Aorta (tissue), 5 donors: ENCODE results near the gene DTD2. TPM values are rescaled to one million over a fixed set of nuclear protein-coding genes. Genes with fewer than 3 reads are reported as not detected.
"Not testable (repeated sequence)": the region's sequence is repeated elsewhere in the genome, so short reads cannot be mapped to it uniquely, and the experiment has no call there.

ENCODE experiments used
- ATAC-seq: fragments of 200-7000 bp; cut with Tn5 transposase; one replicate; pipeline ENCODE4 v1.9.1; 2022; ENCODE audit warnings: moderate library complexity; ENCODE audit not compliant: low FRiP score
- DNase-seq, 2 donors: peaks; one replicate each; pipeline ENCODE4 v3.0.0-alpha.2; 2020
- H3K27ac ChIP-seq, 2 donors: one replicate each; pipeline ENCODE4 v1.5.1; 2013; ENCODE audit warnings: low read length in 2 of 2, mild to moderate bottlenecking in 2 of 2, moderate library complexity in 2 of 2, control low read depth in 1 of 2, inconsistent platforms in 1 of 2, low read depth in 1 of 2
- H3K27me3 ChIP-seq, 2 donors: one replicate each; pipeline ENCODE4 v1.6.1; 2013; ENCODE audit warnings: control low read depth in 1 of 2, low read length in 1 of 2, mild to moderate bottlenecking in 1 of 2, moderate library complexity in 1 of 2; ENCODE audit not compliant: insufficient read depth in 2 of 2, control insufficient read depth in 1 of 2
- H3K36me3 ChIP-seq, 2 donors: one replicate each; pipeline ENCODE4 v1.6.1; 2013; ENCODE audit warnings: control low read depth in 1 of 2, low read length in 1 of 2, mild to moderate bottlenecking in 1 of 2; ENCODE audit not compliant: insufficient read depth in 2 of 2, control insufficient read depth in 1 of 2
- H3K4me1 ChIP-seq, 2 donors: one replicate each; pipeline ENCODE4 v1.6.1; 2013; ENCODE audit warnings: low read length in 2 of 2, control low read depth in 1 of 2, mild to moderate bottlenecking in 1 of 2, moderate library complexity in 1 of 2; ENCODE audit not compliant: insufficient read depth in 2 of 2, control insufficient read depth in 1 of 2
- H3K4me3 ChIP-seq, 2 donors: one replicate each; pipeline ENCODE4 v1.5.1; 2013; ENCODE audit warnings: low read length in 2 of 2, control low read depth in 1 of 2, mild to moderate bottlenecking in 1 of 2
- H3K9me3 ChIP-seq: one replicate; pipeline ENCODE4 v1.6.1; 2013; ENCODE audit warnings: mild to moderate bottlenecking, low read length; ENCODE audit not compliant: control insufficient read depth
- WGBS, 2 donors: extraction: QIAGEN DNeasy Blood & Tissue Kit; methylation state at CpG; one replicate each; pipeline ENCODE4 v1.1.7; 2013; 5-methylcytosine and 5-hydroxymethylcytosine counted together
- intact Hi-C, 2 donors: fragments of 100-400 bp; cut with DNase I; formaldehyde crosslinking; loops; one replicate each; pipeline versions ENCODE4 v1.14.2 to v1.15.0; 2022
- polyA plus RNA-seq, 2 donors: library from polyadenylated mRNA; stranded (reverse); fragments of 200-250 nt; gene quantifications; one replicate each; pipeline ENCODE4 v1.2.3, GENCODE V29; 2013
- total RNA-seq, 2 donors: library from RNA; stranded (reverse); fragmentation: NEBNext Ultra II Directional; extraction: Animal tissue kit (Norgen Biotek cat#: 25700); gene quantifications; one replicate each; pipeline ENCODE4 v1.2.1, GENCODE V29; 2021
- donor health status: healthy with polysubstance abuse.
- donor health status: Bipolar disorder and iron deficiency.
- donor health status: DM: no; HTN: no; CAD: no.
- donor health status: DM: no; HTN: no; CAD: no.
- donor health status: DM: yes; HTN: yes; CAD: no.

The DTD2 gene
- total and polyA plus RNA-seq, 4 donors, result 10.0 to 16.9 (median 14.0) TPM

DNA sequence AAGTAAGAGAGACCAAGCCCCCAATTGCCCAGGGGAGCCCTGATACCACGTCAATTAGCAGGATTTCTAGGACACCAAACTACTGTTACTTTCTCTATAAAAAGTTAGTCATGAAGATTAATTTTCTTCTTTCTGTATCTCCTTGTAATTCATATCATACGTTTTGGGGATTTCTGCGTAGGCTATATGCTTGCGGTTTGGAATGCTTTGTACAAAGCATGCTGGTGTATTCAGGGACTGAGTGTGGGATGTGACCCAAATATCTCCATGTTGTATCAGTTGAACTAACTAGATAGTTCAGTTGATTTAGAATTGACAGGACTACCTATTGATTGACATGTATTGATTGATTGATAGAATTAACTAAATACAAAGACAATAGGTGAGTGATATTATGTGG, 22.9 kb upstream of the DTD2 start:
- WGBS, 2 donors, result 83 to 97% methylated on average over 4 of the region's 4 CpGs
- Histone ChIP-seq H3K9me3 (no peaks in the 10 kb centered on the region), H3K27ac (no peak overlapping the region), H3K4me1 (peaks cover 0 to 3% of the 10 kb centered on the region in 2 donors), H3K36me3 (no peaks in the 10 kb centered on the region), H3K4me3 (no peak overlapping the region), H3K27me3 (no peaks in the 10 kb centered on the region)
- intact Hi-C loops, result no loop called here
- ATAC-seq (no peak), DNase-seq (no peak)

DNA sequence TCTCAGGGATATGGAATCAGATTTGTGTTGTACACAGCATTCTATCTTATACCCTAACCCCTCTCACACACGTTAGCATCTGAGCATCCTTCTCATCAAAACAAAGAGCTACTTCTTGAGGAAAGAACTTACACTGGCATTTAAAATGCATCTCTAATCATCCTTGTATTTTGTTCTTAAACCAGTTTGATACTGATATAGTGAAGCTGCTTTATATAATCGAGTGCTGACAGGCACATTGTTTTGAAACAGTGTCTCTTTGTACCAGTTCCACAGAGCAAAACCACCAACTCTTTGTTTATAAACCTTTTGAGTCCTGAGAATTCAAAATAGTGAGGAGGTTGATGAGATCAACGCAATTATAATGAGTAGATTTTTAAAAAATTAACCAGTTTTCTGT, 21.7 kb upstream of the DTD2 start:
- H3K9me3 ChIP-seq, result no peaks in the 10 kb centered on the region
- H3K27ac ChIP-seq, result no peak overlapping the region
- WGBS, 2 donors, result 87 to 89% methylated on average over 3 of the region's 3 CpGs
- peaks cover 0 to 3% of the 10 kb centered on the region in 2 donors for H3K4me1 ChIP-seq
- no peak for DNase-seq
- intact Hi-C loops, result no loop called here
- ATAC-seq, result no peak
- H3K27me3 ChIP-seq, result no peaks in the 10 kb centered on the region
- H3K4me3 ChIP-seq, result no peak overlapping the region
- H3K36me3 ChIP-seq, result no peaks in the 10 kb centered on the region

DNA sequence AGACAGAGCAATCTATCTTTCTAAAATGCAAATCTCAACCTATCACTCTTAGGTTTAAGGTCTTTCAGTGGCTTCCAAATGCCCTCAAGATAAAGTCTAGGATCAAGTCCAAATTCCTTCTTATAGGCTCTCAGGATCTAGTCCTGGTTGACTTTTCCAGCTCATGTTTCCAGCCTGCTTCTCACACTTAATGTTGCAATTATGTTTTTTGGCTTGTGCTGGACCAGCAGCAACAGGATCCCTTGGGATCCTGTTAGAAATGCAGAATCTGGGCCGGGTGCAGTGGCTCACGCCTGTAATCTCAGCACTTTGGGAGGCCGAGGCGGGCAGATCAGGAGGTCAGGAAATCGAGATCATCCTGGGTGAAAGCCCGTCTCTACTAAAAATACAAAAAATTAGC, 19.9 kb upstream of the DTD2 start:
- WGBS, 2 donors, result 20 to 28% methylated on average over 6 of the region's 6 CpGs
- H3K4me1 ChIP-seq, result peaks cover 0 to 3% of the 10 kb centered on the region in 2 donors
- intact Hi-C loops, result no loop called here

DNA sequence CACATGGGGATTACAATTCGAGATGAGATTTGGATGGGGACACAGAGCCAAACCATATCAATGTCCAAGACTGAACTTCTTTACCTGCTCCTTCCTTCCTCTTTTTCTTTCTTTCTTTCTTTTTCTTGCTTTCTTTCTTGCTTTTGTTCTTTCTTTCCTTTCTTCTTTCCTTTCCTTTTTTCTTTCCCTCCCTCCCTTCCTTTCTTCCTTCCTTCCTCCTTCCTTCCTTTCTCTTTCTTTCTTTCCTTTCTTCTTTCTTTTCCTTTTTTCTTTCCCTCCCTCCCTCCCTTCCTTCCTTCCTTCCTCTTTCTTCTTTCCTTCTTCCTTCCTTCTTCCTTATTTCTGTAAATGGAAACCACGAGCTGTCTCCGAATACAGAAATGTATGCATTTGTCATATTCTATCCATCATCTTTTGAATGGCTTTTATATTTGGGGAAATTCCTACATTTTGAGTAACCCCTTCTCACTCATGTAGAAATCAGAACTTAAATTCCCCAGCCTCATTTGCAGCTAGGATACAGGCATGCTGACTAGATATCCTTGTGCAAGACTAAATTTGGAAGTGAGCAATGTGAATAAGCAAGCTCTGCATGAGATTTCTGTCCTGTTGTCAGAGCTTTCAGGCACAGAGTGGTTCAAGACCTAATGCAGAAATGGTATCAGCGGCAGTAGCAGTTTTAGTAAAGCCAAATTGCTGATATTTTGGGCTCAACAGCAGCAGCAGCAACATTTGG, 19.0 kb upstream of the DTD2 start:
- Histone ChIP-seq H3K4me3 (no peak overlapping the region), H3K4me1 (peaks cover 0 to 3% of the 10 kb centered on the region in 2 donors), H3K36me3 (no peaks in the 10 kb centered on the region), H3K27me3 (no peaks in the 10 kb centered on the region), H3K9me3 (no peaks in the 10 kb centered on the region), H3K27ac (no peak overlapping the region)
- no peak for ATAC-seq
- WGBS, 2 donors, result 78 to 80% methylated on average over 4 of the region's 4 CpGs
- DNase-seq, result no peak
- intact Hi-C loops, result no loop called here

More for the DNA sequence above, 19.9 kb upstream of the DTD2 start:
- H3K27me3 ChIP-seq, result no peaks in the 10 kb centered on the region
- no peak for DNase-seq
- H3K27ac ChIP-seq, result no peak overlapping the region
- H3K9me3 ChIP-seq, result no peaks in the 10 kb centered on the region
- ATAC-seq, result no peak
- H3K36me3 ChIP-seq, result no peaks in the 10 kb centered on the region
- H3K4me3 ChIP-seq, result no peak overlapping the region

DNA sequence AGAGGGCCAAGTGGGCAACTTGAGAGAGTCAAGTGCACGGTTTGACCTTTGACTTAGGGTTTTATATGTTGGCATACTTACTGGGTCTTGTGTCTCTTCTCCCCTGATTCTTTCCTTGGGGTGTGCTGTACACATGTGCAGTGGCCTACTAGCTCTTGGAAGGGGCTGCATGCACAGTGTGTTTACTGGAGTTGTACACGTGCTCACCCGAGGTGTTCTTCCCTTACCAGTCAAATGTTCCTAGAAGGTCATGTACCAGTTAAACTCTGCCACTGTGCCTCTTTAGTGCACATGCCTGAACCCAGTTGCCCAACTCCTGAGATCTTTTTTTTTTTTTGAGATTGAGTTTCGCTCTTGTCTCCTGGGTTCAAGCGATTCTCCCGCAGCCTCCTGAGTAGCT, 9.2 kb upstream of the DTD2 start:
- ATAC-seq (no peak), DNase-seq (no peak)
- H3K27ac ChIP-seq, result no peak overlapping the region
- H3K4me1 ChIP-seq, result no peaks in the 10 kb centered on the region
- H3K27me3 ChIP-seq, result no peaks in the 10 kb centered on the region
- no peak overlapping the region for H3K4me3 ChIP-seq
- intact Hi-C loops, result no loop called here
- no peaks in the 10 kb centered on the region for H3K36me3 ChIP-seq
- H3K9me3 ChIP-seq, result no peaks in the 10 kb centered on the region
- WGBS, 2 donors, result 88 to 89% methylated on average over 6 of the region's 6 CpGs

DNA sequence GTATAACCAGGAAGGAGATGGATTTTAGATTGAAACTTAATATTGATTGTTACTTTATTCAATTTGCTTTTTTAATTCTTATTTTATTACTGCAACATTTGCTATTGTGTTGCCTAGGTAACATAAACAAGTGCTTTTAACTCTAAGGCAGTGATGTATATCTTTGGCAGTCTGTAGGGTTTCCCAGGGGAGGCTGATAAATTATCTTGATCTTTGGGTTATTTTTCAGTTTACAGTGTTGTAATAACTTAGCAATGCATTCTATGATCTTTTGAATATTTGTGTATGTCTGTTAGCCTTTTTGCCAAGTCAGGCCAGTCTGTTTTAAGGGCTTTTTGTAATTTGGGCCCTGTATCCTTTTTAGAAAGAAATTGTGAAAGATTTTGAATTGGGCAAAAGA, 7.8 kb upstream of the DTD2 start:
- ATAC-seq, result no peak
- Histone ChIP-seq H3K9me3 (no peaks in the 10 kb centered on the region), H3K4me1 (no peaks in the 10 kb centered on the region), H3K4me3 (no peak overlapping the region), H3K27me3 (no peaks in the 10 kb centered on the region), H3K27ac (no peak overlapping the region), H3K36me3 (no peaks in the 10 kb centered on the region)
- intact Hi-C loops, result no loop called here
- DNase-seq, result no peak

DNA sequence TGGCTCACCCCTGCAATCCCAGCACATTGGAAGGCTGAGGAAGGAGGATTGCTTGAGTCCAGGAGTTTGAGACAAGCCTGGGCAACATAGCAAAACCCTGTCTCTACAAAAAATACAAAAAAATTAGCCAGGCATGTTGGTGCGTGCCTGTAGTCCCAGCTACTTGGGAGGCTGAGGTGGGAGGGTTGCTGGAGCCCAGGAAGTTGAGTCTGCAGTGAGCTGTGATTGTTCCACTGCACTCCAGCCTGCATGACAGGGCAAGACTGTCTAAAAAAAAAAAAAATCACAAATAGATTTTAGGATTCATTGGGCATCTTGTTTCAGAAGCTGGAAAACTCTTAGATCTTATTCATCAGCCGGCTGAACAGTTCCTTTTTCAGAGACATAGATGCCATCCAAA, 5.1 kb upstream of the DTD2 start:
- H3K36me3 ChIP-seq, H3K27ac ChIP-seq, H3K27me3 ChIP-seq, H3K4me1 ChIP-seq, intact Hi-C loops, ATAC-seq, DNase-seq, H3K9me3 ChIP-seq, H3K4me3 ChIP-seq: not testable (repeated sequence)
- 80 to 82% methylated on average over 2 of the region's 2 CpGs for WGBS, 2 donors

DNA sequence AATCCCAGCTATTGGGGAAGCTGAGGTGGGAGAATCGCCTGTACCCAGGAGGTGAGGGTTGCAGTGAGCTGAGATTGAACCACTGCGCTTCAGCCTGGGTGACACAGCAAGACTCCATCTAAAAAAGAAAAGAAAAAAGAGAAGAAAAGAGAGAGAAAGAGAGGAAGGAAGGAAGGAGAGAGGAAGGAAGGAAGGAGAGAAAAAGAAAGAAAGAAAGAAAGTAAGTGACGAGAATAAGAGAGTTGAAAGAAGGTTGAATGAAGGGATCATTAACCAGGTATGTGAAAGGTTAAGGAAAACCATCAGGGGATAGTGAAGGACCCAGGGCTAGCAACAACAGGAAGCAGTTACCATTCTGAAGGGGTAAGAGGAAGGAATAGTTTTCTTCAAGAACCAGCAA, 4.2 kb upstream of the DTD2 start:
- WGBS, 2 donors, result 95 to 100% methylated on average over 3 of the region's 3 CpGs
- Histone ChIP-seq H3K4me3 (no peak overlapping the region), H3K9me3 (no peaks in the 10 kb centered on the region), H3K4me1 (no peaks in the 10 kb centered on the region), H3K27ac (no peak overlapping the region), H3K27me3 (no peaks in the 10 kb centered on the region), H3K36me3 (no peaks in the 10 kb centered on the region)
- ATAC-seq (no peak), DNase-seq (no peak)
- intact Hi-C loops, result no loop called here
